ENCODE data around the gene ITPA. TPM values are rescaled to one million over a fixed set of nuclear protein-coding genes. Genes with fewer than 3 reads are reported as not detected.

The ITPA gene
- total RNA-seq, 1 experiment from 2014 or later, result 104 TPM

DNA sequence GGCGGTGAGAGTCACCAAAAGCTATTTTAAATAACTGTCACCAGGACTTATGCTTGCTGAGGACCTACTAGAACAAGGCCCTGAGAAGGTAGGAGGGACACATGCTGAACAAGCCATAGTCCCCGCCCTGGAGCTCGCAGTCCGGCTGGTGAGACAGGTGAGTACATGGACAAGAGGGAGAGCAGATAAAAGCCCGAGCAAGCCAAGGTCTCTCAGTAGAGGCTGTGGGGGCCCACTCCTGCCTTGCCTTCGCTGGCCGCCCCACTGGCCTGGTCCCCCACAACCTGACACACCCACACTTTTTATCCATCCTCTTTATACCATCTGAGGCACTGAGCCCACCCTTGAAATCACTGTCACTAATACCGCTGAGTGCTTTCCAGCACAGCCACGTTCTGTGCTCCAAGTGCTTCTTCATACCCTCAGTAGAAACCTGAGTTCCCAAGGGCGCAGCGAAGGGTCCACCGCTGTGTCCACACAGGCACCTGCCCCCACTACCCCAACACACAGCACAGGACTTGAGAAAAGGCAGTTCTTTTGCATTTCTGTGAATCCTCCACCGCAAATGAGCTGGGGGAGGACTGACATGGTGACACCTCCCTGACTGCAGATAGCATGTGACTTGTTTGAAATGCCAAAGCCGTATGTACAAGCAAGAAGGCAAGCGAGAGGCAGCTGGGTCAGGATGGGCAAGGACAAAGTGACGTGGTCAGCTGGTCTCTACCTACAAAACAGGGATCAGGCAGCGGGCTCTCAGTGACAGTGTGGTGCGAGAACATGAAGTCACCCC lies 16.9 kb upstream of the ITPA start:
- DNase-seq (ENCODE audit: low spot score), result no peak
- no peak for TF ChIP-seq FOXP1 (CRISPR knock-in tag; IDR thresholded peaks at IDR 0.05; ENCODE audit: borderline replicate concordance)
- TF ChIP-seq ATF2 (CRISPR knock-in tag; IDR thresholded peaks at IDR 0.05; ENCODE audit: borderline replicate concordance, low read depth), result no peak
- no peak for TF ChIP-seq ESRRA (CRISPR knock-in tag; IDR thresholded peaks at IDR 0.05; ENCODE audit: borderline replicate concordance)
- TF ChIP-seq, protein P1, sequence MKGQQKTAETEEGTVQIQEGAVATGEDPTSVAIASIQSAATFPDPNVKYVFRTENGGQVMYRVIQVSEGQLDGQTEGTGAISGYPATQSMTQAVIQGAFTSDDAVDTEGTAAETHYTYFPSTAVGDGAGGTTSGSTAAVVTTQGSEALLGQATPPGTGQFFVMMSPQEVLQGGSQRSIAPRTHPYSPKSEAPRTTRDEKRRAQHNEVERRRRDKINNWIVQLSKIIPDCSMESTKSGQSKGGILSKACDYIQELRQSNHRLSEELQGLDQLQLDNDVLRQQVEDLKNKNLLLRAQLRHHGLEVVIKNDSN (CRISPR knock-in tag; IDR thresholded peaks at IDR 0.05), result no peak
- TF ChIP-seq ZNF232 (CRISPR knock-in tag; IDR thresholded peaks at IDR 0.05), result no peak
- no peak for TF ChIP-seq ATF3 (CRISPR knock-in tag; conservative IDR thresholded peaks at IDR 0.05)
- TF ChIP-seq E2F5 (CRISPR knock-in tag; IDR thresholded peaks at IDR 0.05), result no peak
- no peak for TF ChIP-seq MYBL2 (CRISPR knock-in tag; IDR thresholded peaks at IDR 0.05)
- TF ChIP-seq, protein P2, sequence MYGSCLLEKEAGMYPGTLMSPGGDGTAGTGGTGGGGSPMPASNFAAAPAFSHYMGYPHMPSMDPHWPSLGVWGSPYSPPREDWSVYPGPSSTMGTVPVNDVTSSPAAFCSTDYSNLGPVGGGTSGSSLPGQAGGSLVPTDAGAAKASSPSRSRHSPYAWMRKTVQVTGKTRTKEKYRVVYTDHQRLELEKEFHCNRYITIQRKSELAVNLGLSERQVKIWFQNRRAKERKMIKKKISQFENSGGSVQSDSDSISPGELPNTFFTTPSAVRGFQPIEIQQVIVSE (CRISPR knock-in tag; IDR thresholded peaks at IDR 0.05; ENCODE audit: borderline replicate concordance), result no peak
- no peak for TF ChIP-seq ZNF121 (CRISPR knock-in tag; IDR thresholded peaks at IDR 0.05)
- TF ChIP-seq CREM (CRISPR knock-in tag; IDR thresholded peaks at IDR 0.05), result no peak
- no peak for TF ChIP-seq SMAD4 (CRISPR knock-in tag; IDR thresholded peaks at IDR 0.05)
- TF ChIP-seq, protein P3, sequence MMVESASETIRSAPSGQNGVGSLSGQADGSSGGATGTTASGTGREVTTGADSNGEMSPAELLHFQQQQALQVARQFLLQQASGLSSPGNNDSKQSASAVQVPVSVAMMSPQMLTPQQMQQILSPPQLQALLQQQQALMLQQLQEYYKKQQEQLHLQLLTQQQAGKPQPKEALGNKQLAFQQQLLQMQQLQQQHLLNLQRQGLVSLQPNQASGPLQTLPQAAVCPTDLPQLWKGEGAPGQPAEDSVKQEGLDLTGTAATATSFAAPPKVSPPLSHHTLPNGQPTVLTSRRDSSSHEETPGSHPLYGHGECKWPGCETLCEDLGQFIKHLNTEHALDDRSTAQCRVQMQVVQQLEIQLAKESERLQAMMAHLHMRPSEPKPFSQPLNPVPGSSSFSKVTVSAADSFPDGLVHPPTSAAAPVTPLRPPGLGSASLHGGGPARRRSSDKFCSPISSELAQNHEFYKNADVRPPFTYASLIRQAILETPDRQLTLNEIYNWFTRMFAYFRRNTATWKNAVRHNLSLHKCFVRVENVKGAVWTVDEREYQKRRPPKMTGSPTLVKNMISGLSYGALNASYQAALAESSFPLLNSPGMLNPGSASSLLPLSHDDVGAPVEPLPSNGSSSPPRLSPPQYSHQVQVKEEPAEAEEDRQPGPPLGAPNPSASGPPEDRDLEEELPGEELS (CRISPR knock-in tag; IDR thresholded peaks at IDR 0.05), result no peak
- Mint-ChIP-seq H3K4me3 (no peak overlapping the region), H3K36me3 (peaks cover 51% of the 10 kb centered on the region), H3K27me3 (ENCODE audit: low read depth) (no peaks in the 10 kb centered on the region), H3K27ac (no peak overlapping the region), H3K9me3 (no peaks in the 10 kb centered on the region), H3K4me1 (peaks cover 9% of the 10 kb centered on the region)
- ChIA-PET POLR2A (no interaction called here), CTCF (no interaction called here)
- no peak for ATAC-seq

DNA sequence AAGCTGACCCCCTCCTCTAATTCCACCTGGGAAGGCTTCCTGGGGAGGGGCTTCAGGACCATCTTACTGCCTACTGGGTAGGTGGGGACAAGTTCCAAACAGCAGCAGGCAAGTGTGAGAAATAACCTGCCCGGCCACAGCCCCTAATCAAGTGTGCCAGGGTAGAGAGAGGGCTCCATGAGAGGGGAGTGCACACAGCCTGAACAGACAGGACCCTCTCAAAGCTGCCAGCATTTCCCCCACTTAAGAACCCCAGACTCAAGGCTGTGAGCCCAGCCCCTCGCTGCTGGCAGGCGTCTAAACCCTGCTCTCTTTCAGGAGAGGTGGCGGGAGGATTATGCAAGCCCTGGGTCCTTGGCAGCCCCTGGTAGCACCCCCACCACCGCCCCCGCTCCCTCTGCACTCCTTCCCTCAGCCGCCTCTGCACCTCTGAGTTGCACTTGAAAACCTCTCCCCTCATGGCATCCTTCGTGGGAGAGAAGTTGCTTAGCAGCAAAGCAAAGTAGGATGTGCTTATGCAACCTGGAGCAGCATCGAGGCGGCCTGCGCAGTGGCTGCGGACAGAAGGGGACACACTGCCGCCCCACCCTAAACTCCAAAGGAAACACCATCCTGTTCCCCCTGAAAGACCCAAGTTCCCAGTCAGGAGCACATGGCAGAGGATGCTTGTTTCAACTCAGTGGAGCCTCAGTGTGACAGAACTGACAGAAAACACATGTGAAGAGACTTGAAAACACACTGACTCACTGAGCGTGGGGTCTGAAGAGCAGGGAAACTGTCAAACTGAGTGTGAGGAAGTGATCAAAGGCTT lies 15.3 kb upstream of the ITPA start:
- TF ChIP-seq ATF1 (CRISPR knock-in tag; IDR thresholded peaks at IDR 0.05) (no peak), ATF3 (CRISPR knock-in tag; conservative IDR thresholded peaks at IDR 0.05) (no peak)
- Mint-ChIP-seq H3K36me3 (peaks cover 60% of the 10 kb centered on the region), H3K4me3 (no peak overlapping the region), H3K27ac (no peak overlapping the region), H3K4me1 (peaks cover 9% of the 10 kb centered on the region), H3K27me3 (ENCODE audit: low read depth) (no peaks in the 10 kb centered on the region), H3K9me3 (no peaks in the 10 kb centered on the region)
- ATAC-seq (no peak), DNase-seq (ENCODE audit: low spot score) (no peak)
- POLR2A ChIA-PET, result no interaction called here
- CTCF ChIA-PET, result no interaction called here
